ENCODE measurements around the gene PRPS1.
"Not testable (repeated sequence)": the region's sequence is repeated elsewhere in the genome, so short reads cannot be mapped to it uniquely, and the experiment has no call there.

The PRPS1 gene

DNA sequence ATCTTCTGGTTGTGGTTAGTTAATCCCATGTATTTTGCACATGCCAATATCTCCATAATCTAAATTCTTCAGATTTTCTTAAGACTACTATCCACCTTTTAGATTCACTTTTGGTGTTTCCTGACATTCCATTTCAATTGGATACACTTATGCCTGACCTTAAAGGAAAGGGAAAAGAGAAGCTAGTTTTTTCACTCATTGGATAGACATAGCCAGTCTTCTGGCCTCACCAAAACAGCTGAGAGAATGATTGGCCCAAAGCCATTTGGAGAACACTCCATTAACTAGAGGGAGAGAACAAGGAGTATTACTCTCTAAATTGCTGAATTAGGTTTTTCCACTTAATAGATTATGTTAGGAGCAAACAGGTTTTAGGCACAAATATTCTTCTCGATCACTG lies 4.0 kb downstream of the PRPS1 start:
- DNase-seq = no peak

DNA sequence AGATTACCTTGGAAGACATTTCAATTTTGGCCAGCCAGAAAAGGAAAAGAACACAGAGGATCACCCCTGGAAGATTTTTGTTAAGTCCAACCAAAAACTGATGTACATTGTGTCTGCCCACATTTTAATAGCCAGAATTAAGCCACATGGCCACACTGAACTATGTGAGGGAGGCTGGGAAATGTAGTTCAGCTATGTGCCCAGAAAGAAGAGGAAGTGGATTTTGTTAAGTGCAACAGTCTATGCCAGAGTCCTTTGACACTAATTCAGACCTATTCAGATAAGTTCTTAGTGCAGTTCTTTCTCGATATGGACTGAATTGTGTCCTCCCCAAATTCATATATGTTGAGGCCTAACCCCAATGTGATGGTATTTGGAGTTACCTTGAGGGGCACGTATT lies 18.4 kb downstream of the PRPS1 start:
- no peak for DNase-seq

DNA sequence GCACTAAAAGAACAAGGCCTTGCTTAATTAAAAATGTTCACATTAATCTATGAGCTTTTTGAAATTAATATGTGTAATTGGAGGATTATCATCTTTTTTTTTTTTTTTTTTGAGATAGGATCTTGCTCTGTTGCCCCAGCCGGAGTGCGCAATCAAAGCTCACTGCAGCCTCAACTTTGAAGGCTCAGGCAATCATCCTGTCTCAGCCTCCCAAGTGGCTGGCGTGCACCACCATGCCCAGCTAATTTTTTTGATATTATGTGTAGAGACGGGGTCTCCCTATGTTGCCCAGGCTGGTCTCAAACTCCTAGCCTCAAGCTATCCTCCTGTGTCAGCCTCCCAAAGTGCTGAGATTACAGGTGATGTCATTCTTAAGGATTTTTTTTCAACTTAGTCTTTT lies 20.0 kb downstream of the PRPS1 start:
- DNase-seq = no peak

DNA sequence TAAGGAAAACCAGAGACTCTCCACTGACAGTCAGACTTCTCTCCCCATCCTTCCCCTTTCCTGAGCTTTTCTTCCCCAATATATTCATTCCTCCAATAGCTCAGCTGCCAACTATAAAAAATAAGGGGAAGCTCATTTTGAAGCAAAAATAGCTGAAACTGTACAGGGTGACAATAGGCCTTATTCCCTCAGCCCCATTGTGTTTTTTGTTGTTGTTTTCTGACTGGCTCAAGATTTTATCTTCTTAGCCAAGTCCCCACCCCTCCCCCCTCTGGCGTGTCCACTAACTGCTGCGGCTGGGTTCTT lies 26.2 kb downstream of the PRPS1 start:
- no peak for DNase-seq

DNA sequence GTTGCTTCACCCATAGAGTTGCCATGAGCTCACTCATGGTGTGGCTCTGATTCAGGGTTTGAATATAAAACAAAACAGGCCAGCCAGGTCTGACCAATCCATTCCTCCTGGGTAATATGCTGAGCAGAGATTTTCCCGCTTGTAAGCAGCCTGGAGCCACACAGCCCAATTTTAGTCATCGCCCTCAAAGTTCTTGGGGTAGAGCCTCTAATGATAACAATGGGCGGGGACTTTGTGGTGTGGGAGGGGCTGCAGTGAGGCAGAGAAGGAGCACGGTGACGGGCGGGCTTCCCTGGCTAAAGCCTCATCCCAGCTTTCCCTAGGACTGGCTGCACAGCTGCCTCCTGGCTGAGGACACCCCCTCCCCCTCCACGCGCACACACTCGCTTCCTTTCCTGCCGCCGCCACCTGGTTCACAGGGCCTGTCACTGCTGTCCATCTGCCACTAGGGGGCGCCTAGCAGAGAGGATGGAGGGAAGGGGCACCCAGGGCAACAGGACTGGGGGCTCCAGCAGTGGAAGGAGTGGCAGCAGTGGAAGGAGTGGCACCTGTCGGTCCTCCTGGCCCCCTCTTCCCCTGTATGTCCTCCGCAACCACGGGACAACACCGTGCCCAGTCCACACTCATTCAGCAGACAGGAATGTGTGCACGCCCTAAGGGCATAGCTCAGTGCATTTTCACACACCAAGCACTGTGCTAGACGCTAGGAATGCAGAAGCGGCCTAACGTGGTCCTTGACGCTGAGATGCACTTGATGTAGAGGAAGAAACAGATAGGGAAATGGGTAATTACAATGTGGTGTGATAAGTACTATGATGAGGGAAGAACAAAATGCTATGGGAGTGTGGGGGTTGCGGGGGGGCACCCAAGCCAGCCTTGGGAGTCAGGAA lies 26.8 kb downstream of the PRPS1 start:
- no peak for DNase-seq

DNA sequence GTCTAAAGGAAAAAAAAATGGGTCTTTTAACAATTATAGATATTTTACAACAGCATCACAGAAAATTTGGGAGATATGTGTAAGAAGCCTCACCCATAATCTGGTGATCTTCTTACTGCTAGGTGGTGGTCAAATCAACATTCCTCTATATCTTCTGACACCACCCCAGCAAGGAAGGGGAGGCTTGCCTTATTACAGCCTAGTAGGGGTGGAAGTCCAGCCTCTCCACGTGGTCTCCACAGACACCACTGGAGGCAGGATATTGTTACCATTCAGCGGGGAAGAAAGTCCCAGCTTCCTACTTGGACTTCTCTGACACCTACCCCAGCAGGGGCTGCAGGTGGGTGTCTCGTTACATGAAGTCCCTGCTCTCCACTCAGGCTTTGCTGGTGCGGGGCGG lies 28.7 kb downstream of the PRPS1 start:
- no peak for DNase-seq

DNA sequence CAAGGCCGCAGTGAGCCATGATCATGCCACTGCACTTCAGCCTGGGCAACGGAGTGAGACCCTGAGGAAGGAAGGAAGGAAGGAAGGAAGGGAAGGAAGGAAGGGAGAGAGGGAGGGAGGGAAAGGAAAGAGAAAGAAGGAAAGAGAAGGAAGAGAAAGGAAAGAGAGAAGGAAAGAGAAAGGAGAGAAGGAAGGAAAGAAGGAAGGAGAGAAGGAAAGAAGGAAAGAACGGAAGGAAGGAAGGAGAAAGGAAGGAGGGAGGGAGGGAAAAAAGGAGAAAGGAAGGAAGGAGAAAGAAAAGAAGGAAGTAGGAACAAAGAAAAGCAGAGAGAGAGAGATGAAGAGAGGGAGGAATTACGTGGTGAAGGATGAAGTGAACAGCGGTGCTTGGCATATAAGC lies 30.4 kb downstream of the PRPS1 start:
- DNase-seq = no peak

DNA sequence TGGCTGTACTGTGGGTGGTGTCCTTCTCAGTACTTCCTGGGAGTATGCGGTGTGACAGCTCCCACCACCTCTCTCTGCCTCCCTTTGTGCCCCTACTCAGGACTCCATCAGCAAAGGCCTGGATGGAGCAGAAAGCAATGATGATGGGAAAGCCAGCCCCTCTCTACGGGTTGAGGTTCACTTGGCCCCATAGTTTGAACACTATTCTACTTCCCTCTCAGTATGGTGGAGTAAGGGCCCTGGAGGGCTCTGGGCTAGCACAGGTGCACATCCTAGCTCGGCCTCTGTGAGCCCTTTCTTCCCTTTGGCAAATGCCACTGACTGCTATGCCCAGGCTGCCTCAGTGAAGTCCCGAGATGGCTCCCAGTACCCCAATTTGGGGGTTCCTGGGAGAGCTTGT lies 31.0 kb downstream of the PRPS1 start:
- no peak for DNase-seq

DNA sequence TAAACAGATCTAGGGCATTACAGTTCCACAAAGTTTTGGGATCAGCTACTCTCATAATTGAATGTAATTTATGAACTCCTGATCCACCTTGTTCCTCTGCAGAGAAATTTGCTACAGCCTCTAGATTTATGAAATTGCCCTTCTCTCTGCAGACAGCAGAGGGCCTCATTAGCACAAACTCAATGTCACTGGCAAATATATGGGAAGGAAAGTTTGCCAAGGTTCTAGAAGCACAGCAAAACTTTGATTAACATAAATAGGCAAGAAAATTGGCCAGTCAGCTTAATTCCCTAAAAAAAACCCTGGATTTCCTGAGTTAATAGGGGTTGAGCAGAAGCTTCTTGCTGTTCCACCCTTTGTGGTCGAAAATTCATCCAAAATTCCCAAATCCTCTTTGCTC lies 31.5 kb downstream of the PRPS1 start:
- DNase-seq = no peak

DNA sequence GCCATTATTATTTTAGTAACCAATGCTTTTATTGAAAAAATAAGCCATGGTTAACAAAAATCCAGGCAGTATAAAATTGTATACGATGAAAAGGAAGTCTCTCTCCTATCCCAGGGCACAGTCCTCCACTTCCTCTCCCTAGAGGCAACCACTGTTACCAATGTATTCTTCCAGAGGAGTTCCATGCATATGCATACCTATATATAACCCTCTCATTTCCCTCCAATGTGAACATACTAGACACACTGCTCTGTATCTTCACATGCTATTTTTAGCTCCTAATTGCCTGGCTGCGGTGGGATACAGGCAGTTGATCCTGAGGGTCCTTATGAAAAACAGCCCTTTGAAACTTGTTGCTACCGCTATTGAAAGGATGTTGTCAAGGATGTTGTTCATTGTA lies 33.8 kb downstream of the PRPS1 start:
- no peak for DNase-seq

DNA sequence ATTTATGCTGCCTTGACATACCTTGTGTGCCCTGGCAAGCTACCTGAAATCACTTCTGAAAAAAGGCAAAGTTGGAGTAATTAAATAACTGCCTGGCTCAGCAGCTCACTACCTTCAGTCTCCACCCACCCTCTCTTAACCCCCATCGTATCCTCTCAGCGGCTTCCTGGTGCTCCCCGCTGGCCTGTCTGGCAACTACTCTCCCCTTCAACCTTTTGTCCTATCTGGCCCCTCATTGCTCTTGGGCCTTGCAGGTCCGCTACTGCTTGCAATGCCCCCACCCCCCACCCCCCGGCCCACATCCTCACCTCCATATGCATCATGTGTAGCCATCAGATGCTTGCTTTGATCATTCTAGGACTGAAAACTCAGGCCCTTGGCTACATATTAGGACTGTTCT lies 34.5 kb downstream of the PRPS1 start:
- DNase-seq = no peak

DNA sequence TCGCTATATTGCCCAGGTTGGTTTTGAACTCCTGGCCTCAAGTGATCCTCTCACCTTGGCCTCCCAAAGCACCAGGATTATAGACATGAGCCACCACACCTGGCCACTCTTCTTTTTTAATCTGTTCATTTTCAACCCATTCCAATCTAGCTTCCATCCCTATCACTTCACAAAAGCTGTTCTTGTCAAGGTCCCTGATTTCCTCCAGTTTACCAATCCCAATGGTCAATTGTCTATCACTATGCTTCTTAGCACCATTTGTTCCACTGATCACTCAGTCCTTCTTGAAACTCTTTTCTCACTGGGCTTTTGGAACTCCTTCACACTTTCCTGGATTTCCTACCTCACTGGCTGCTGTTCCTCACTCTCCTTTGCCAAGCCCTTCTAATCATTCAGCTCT lies 38.6 kb downstream of the PRPS1 start:
- DNase-seq = no peak

DNA sequence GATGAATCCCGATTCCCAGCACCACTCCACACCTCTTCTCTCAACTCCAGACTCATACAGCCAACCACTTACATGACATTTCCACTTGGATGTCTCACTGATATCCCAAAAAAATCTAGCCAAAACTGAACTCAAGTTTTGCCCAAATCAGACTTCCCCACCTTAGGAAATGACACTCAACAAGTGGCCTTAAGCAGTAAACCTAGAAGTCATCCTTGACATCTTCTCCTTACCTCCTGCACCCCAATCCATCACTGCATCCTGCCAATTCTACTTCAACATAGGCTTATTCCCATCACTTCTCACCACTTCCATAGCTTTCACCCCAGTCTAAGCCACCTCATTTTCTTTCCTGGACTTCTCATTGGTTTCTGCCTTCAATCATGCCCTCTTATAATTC lies 39.1 kb downstream of the PRPS1 start:
- no peak for DNase-seq

DNA sequence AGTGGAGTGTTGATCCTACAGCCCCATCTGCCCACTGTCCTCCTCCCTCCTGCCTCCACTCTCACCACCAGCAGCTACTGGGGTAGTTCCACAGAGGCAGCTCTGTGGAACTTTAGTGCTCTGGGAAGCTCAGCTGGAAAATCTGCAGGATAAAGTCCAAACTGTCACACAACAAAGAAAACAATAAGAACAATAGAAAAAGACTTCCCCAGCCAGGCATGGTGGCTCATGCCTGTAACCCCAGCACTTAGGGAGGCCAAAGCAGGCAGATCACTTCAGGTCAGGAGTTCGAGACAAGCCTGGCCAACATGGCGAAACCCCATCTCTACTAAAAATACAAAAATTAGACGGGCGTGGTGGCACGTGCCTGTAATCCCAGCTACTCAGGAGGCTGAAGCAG lies 40.4 kb downstream of the PRPS1 start:
- DNase-seq = not testable (repeated sequence)

DNA sequence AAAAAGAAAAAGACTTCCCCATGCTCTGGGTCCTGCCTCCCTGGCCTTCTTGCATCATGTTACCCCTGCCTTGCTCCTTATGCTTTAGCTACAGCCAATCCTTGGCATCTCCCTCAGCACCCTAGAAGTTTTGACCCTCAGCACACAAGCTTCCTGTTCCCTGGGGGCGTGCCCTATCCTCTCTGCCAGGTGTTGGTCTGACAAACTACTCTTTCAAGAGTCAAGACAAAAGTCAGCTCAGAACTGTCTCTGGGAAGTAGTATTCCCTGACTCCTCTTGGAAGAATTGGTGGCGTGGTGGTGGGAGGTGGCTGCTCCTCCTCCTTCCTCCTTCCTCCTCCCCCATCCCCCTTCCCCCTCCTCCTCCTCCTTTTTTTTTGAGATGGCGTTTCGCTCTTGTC lies 41.0 kb downstream of the PRPS1 start:
- DNase-seq = no peak

DNA sequence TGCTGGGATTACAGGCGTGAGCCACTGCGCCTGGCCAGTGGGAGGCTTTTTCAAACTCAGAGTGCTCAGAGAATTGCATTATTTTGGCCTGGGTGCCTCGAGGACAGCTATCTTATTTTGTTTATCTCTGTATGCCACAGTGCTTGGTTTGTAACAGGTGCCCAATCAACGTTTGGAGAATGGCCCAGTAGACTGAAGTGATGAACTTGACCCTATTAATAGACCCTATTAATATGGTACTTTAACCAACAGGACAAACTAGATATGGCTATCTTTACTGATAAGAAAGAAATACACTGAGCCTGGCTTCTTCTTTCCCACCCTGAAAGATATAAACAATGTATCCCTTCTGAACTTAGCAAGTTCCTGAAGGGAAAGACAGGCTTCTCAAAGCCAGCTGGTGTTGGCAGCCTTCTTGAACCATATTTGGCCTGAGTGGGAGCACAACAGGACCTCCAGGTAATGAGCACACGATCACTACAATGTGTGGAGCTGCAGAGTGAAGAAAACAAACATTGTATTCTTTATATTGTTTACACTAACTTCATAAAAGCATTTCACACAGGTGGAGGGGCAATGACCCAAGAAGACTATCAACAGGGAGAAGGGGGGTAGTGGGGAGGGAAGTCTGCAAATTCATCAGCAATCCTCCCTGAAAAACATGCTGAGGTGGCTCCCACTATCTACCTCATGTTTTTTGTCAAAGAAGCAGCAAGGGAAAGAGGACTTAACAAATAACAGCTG lies 41.7 kb downstream of the PRPS1 start:
- DNase-seq = no peak

DNA sequence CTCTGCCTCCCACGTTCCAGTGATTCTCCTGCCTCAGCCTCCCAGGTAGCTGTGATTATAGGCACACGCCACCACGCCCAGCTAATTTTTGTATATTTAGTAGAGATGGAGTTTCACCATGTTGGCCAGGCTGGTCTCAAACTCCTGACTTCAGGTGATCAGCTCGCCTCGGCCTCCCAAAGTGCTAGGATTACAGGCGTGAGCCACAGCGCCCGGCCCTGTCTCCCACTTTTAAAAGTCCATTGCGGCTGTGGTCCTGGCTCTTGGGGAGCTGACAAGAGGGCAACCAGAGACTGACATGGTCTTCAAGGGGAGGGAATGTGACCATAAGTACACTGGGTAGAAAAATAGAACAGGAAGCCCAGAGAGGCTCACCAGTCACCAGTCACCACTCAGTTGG lies 42.9 kb downstream of the PRPS1 start:
- not testable (repeated sequence) for DNase-seq

DNA sequence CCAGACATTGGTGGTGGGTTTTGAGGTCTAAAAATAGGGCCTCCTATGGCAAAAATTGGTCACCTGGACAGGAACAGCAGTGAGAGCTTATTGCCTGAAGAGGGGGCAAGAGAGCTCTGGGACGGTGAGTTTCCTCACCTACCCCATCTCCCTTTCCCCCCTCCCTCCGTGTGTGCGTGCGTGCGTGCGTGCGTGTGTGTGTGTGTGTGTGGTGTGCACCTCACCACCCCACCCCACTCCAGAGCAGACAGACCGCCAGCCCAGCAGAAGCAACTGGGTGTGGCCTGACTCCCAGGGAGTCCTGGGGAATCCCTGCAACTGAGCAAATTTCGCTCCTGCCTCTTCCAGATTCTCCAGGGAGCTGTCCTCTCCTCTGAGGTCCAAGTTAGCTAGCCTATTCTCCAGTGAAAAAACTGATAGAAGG lies 44.7 kb downstream of the PRPS1 start:
- DNase-seq = no peak

DNA sequence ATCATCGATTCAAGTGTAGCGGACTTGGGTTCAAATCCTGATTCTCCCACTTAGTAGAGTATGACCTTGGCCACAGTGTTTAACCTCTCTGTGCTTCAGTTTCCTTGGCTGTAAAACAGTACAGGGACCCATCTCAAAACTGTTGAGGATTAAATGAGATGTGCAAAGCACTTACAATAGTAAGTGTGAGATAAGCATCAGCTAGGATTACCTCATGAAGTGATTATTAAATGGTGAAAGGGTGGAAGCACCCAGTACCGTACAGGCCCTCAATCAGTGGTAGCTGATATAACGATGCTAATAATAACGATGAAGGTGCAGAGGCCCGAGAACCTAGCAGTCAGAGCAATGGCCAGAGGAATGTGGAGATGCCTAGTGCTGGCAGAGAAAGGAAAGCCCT lies 45.1 kb downstream of the PRPS1 start:
- no peak for DNase-seq

DNA sequence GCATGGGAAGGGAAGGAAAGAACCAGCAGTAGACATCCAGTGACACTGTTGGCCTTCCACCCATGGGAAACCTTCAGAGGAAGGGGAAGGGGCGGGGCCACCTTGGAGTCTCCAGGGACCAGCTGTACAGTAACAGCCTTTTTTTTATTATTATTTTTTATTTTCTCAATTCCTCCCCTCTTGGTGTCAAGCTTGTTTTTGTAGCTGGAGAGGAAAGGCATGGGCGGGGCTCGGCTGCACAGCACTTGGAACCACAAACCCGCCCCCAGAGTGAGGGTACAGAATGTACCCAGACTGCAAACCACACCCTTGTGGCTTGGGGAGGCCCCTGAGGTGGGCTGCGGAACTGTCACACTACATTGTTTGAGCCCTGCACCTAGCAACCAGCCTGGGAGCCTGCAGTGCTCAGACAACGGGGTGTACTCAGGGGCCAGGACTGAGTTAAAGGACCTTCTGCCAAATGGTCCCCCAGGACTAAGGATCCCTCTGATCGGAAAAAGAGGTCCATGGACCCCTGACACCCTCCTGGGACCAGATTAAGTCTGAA lies 45.7 kb downstream of the PRPS1 start:
- DNase-seq = no peak

DNA sequence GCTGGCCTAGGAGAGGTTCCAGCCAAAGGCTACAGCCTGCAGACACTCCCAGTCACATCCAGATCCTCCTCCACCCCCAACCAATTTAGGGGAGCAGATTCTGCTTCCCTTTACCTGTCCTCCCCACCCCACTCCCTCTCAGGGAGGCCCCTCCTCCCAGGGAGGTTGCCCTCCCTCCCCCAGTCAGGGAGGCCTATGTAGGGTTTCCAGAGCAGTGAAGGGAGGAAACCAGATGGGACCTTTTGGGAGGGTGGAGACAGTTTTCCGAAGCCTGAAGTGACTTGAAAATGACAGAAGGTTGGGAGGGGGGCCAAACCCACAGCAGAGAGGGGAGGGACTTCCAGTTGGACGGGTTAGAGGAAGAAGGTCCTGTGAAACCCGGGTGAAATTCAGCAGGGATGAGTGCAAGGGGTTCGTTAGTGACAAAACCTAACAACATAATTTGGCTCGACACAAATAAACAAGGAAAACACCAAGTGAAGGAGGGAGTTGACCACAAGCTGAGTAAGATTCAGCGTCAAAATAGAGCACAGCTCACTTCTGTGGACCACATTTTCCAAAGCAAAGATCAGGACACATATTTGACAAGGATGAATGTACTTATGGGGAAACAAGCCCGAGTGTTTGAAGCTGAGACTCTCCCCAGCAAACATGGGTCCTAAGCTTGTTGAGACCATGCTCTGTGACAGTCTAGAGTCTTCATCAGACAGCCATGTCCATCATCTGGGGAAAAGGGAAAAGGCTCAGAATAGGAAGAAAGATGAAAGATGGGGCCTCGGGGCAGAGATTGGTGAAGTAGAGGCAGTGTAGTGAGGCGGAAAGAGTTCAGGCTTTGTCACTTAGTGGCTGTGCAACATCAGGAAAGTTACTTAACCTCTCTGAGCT lies 46.4 kb downstream of the PRPS1 start:
- no peak for DNase-seq

DNA sequence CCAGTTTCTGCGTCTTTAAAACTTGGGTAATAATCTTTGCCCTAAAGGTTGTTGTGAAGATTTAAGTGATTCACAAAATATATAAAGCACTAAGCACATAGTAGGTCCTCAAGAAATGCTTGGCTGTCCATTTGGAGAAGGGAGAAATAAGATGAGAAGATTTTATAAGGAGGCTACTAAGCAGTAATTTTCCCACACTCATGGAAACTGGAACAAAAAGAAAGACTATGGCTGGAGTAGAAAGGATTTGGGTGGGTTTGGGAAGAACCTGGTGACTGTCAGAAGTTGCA lies 47.0 kb downstream of the PRPS1 start:
- DNase-seq = no peak

DNA sequence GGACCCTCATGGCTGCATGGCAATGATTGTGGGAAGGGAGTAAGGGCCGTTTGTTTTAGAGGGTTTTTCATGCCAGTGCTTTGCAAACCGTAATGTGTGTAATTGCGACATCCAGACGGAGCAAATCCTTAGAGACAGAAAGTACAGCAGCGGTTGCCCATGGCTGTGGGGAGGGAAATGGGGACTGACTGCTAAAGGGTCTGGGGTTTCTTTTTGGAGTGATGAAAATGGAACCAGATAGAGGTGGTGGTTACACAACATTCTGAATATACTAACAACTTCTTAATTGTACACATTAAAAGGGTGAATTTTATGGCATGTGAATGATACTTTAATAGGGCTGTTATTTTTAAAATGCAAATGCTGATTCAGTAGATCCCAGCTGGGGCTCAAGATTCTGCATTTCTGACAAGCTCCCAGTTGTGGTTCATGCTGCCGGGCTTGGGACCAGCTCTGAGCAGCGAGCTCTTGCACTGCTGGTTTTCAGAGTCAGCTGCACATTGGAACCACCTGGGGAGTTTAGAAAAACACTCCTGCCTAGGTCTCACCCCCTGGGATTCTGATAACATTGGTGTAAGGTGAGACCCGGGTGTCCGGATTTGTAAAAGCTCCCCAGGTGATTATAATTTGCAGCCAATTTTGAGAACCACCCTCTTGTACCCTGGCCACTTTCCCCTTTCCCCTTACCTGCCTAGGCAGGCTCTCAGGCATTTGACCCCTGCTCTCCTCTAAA lies 47.7 kb downstream of the PRPS1 start:
- no peak for DNase-seq
